Stimulated activated CD4-positive, alpha-beta T cell treated with anti-CD3 and anti-CD28 coated beads, Interleukin-15, amount 100 ng/mL, for 48 hours (primary cell): ENCODE measurements around the gene TICRR.

Source experiments
- DNase-seq, 2 donors: peaks; one replicate each; pipeline ENCODE4 v3.0.0-alpha.2; 2020; ENCODE audit warnings: low read depth in 2 of 2

TICRR gene

GRCh38 chr15:89672221-89673164 is 97.2 kb downstream of the TICRR start:
- DNase-seq, result no peak

- DNase-seq, result peak in 1 of 2 donors; percentile 4
Observed at GRCh38 chr15:89673165-89673512, 97.9 kb downstream of the TICRR start.

GRCh38 chr15:89674526-89674925 is 99.3 kb downstream of the TICRR start:
- DNase-seq, result no peak

- no peak for DNase-seq
Observed at GRCh38 chr15:89675606-89676005, 100.3 kb downstream of the TICRR start.

- DNase-seq, result no peak
Observed at GRCh38 chr15:89677381-89677780, 102.1 kb downstream of the TICRR start.
